Mesothelial cell of epicardium (in vitro differentiated cells): ENCODE measurements around the gene SELENBP1. TPM values are rescaled to one million over a fixed set of nuclear protein-coding genes. Genes with fewer than 3 reads are reported as not detected.
"Not testable (repeated sequence)": the region's sequence is repeated elsewhere in the genome, so short reads cannot be mapped to it uniquely, and the experiment has no call there.

Experiments used
- DNase-seq, 2 experiments: peaks; one replicate each; pipeline ENCODE4 v3.0.0; 2021; ENCODE audit warnings: low spot score in 2 of 2; ENCODE audit not compliant: unreplicated experiment in 2 of 2
- H3K27ac Mint-ChIP-seq: 2 replicates; pipeline ENCODE4 v1.8.0; 2021; ENCODE audit warnings: mixed read lengths
- H3K27me3 Mint-ChIP-seq: 2 replicates; pipeline ENCODE4 v1.8.0; 2021; ENCODE audit warnings: low read depth, mixed read lengths
- H3K36me3 Mint-ChIP-seq: 2 replicates; pipeline ENCODE4 v1.8.0; 2021; ENCODE audit warnings: mixed read lengths
- H3K4me1 Mint-ChIP-seq: 2 replicates; pipeline ENCODE4 v1.8.0; 2021; ENCODE audit warnings: mixed read lengths
- H3K4me3 Mint-ChIP-seq: 2 replicates; pipeline ENCODE4 v1.8.0; 2021; ENCODE audit warnings: mild to moderate bottlenecking, moderate library complexity, mixed read lengths
- H3K9me3 Mint-ChIP-seq: 2 replicates; pipeline ENCODE4 v1.8.0; 2021; ENCODE audit warnings: mixed read lengths
- CTCF ChIP-seq: fragments of 200-600 bp; sonication (generic); IDR thresholded peaks from one replicate; pipeline ENCODE4 v1.5.0; 2021; ENCODE audit warnings: antibody characterized with exemption; ENCODE audit not compliant: unreplicated experiment
- total RNA-seq: library from RNA; stranded (reverse); gene quantifications from 3 replicates; pipeline ENCODE4 v1.2.1, GENCODE V29; 2021

SELENBP1 gene
- total RNA-seq, 1 donor from 2014 or later, result 58.5 TPM

- no peak for TF ChIP-seq CTCF
- no peaks in the 10 kb centered on the region for H3K36me3 Mint-ChIP-seq
- no peaks in the 10 kb centered on the region for H3K27me3 Mint-ChIP-seq
- DNase-seq, result no peak
- H3K9me3 Mint-ChIP-seq, result peaks cover 13% of the 10 kb centered on the region
- peaks cover 10% of the 10 kb centered on the region for H3K4me1 Mint-ChIP-seq
- no peak overlapping the region for H3K4me3 Mint-ChIP-seq
- no peak overlapping the region for H3K27ac Mint-ChIP-seq
These were observed 20.3 kb downstream of the SELENBP1 start for GRCh38 chr1:151352021-151352718.

GRCh38 chr1:151350323-151350722 is 22.2 kb downstream of the SELENBP1 start:
- H3K4me3 Mint-ChIP-seq, H3K36me3 Mint-ChIP-seq, DNase-seq, H3K27ac Mint-ChIP-seq, H3K27me3 Mint-ChIP-seq: not testable (repeated sequence)
- Mint-ChIP-seq H3K4me1 (peaks cover 22% of the 10 kb centered on the region), H3K9me3 (peaks cover 13% of the 10 kb centered on the region)

GRCh38 chr1:151347523-151348246 is 24.8 kb downstream of the SELENBP1 start:
- no peak for DNase-seq
- H3K27me3 Mint-ChIP-seq, result no peaks in the 10 kb centered on the region
- peak overlapping the region; percentile 89 for H3K4me3 Mint-ChIP-seq
- no peak for TF ChIP-seq CTCF
- peak overlapping the region; percentile 100 for H3K27ac Mint-ChIP-seq
- H3K4me1 Mint-ChIP-seq, result peaks cover 27% of the 10 kb centered on the region
- H3K9me3 Mint-ChIP-seq, result peaks cover 13% of the 10 kb centered on the region
- H3K36me3 Mint-ChIP-seq, result peaks cover 18% of the 10 kb centered on the region

GRCh38 chr1:151346769-151347522 is 25.6 kb downstream of the SELENBP1 start, which contains the start of gene RFX5:
TSS of gene RFX5 (minus strand) at chr1:151347252. CDS start at chr1:151346320, 932 bp downstream.
- Mint-ChIP-seq H3K4me1 (peaks cover 27% of the 10 kb centered on the region), H3K27ac (peak within 1 kb of the TSS; percentile 100), H3K36me3 (peaks cover 18% of the 10 kb centered on the region), H3K9me3 (peaks cover 7% of the 10 kb centered on the region), H3K4me3 (peak within 1 kb of the TSS; percentile 89), H3K27me3 (no peaks in the 10 kb centered on the region)
- TF ChIP-seq CTCF, result no peak
- peak; percentile 83 to 92 for DNase-seq

- no peak for TF ChIP-seq CTCF
- H3K27me3 Mint-ChIP-seq, result no peaks in the 10 kb centered on the region
- no peak for DNase-seq
- peaks cover 27% of the 10 kb centered on the region for H3K4me1 Mint-ChIP-seq
- H3K9me3 Mint-ChIP-seq, result peaks cover 4% of the 10 kb centered on the region
- peaks cover 18% of the 10 kb centered on the region for H3K36me3 Mint-ChIP-seq
- H3K4me3 Mint-ChIP-seq, result peak overlapping the region; percentile 89
- peak overlapping the region; percentile 100 for H3K27ac Mint-ChIP-seq
These were observed 26.3 kb downstream of the SELENBP1 start for GRCh38 chr1:151346082-151346768.
